ENCODE data around the gene GUCY2F. TPM values are rescaled to one million over a fixed set of nuclear protein-coding genes. Genes with fewer than 3 reads are reported as not detected.

Gene GUCY2F
- total and polyA plus RNA-seq, 3 donors from 2014 or later, result 0.32 to 0.56 (median 0.55) TPM

DNA sequence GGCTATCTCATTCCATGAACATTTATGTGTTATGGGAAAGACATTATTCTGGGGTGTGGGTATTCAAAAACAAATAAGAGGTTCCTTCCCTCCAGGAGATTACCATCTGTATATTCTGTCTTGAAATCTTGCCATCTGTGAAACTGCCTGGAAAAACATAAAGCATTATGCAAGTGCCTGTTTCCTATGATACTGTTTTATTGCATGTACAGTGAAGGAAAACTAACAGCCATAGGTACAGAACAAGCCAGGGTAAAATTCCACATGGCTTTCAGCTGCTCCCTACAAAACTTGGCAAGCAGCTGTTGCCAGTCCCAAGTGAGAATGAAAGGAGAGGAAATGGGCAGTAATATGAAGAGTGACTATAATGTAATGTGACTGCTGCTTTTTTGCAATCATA, 136.0 kb downstream of the GUCY2F start:
- Histone ChIP-seq H3K36me3 (ENCODE audit: low read depth, missing control alignments) (no peaks in the 10 kb centered on the region), H3K27me3 (no peaks in the 10 kb centered on the region), H3K4me3 (no peak overlapping the region), H3K9me3 (no peaks in the 10 kb centered on the region), H3K27ac (no peak overlapping the region), H3K4me1 (no peaks in the 10 kb centered on the region)
- no peak for TF ChIP-seq POLR2A (IDR thresholded peaks at IDR 0.05)
- TF ChIP-seq, protein P1, sequence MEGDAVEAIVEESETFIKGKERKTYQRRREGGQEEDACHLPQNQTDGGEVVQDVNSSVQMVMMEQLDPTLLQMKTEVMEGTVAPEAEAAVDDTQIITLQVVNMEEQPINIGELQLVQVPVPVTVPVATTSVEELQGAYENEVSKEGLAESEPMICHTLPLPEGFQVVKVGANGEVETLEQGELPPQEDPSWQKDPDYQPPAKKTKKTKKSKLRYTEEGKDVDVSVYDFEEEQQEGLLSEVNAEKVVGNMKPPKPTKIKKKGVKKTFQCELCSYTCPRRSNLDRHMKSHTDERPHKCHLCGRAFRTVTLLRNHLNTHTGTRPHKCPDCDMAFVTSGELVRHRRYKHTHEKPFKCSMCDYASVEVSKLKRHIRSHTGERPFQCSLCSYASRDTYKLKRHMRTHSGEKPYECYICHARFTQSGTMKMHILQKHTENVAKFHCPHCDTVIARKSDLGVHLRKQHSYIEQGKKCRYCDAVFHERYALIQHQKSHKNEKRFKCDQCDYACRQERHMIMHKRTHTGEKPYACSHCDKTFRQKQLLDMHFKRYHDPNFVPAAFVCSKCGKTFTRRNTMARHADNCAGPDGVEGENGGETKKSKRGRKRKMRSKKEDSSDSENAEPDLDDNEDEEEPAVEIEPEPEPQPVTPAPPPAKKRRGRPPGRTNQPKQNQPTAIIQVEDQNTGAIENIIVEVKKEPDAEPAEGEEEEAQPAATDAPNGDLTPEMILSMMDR (IDR thresholded peaks at IDR 0.05), result no peak
- DNase-seq, result no peak
- intact Hi-C loops (cut with DNase I; ENCODE audit: low total_unique reads), result no loop called here

DNA sequence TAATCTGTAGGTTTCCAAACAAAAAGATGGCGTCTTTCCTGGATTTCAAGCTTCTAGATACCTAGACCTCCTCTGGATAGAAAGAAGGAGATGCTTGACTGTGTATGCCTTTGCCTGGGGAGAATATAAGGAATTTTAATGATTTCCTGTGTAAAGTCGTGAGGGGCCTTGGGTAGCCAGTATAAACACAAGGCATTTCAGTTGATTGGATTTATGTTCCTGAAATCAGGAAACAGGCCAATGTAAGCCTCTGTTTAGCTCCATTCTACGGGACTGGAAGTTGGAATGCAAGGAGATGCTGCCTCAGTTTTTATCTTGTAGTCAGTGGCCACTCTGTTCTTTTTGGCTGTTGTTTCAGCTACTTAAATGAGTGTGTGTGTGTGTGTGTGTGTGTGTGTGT, 137.2 kb downstream of the GUCY2F start:
- no peaks in the 10 kb centered on the region for H3K4me1 ChIP-seq
- H3K4me3 ChIP-seq, result no peak overlapping the region
- 56% methylated on average over 3 of the region's 3 CpGs for WGBS, 2 donors
- no peaks in the 10 kb centered on the region for H3K36me3 ChIP-seq (ENCODE audit: low read depth, missing control alignments)
- no peaks in the 10 kb centered on the region for H3K9me3 ChIP-seq
- intact Hi-C loops (cut with DNase I; ENCODE audit: low total_unique reads), result no loop called here
- TF ChIP-seq POLR2A (IDR thresholded peaks at IDR 0.05), result no peak
- TF ChIP-seq, protein P1 (IDR thresholded peaks at IDR 0.05), result no peak
- no peak overlapping the region for H3K27ac ChIP-seq
- no peak for DNase-seq
- H3K27me3 ChIP-seq, result no peaks in the 10 kb centered on the region

DNA sequence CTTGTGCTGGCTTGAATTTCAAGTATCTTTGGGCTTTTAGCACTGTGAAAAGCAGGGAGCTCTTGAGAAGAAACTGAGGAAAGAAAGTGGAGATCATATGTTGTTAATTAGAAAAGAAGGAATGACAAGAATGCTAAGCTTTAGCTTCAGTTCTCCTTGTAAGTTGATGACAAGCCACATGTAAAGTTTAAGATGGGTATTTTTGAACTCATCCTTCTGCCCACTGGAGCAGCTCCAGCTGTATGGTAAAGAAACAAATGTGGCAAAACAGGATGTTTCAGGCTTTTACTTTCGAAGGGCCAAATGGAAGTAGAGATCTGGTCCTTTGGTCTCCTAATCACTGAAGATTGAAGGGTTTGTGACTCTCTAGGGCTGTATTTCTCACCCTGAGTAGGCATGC, 137.8 kb downstream of the GUCY2F start:
- WGBS, 2 donors, result 65 to 75% methylated on average over 1 of the region's 1 CpG

DNA sequence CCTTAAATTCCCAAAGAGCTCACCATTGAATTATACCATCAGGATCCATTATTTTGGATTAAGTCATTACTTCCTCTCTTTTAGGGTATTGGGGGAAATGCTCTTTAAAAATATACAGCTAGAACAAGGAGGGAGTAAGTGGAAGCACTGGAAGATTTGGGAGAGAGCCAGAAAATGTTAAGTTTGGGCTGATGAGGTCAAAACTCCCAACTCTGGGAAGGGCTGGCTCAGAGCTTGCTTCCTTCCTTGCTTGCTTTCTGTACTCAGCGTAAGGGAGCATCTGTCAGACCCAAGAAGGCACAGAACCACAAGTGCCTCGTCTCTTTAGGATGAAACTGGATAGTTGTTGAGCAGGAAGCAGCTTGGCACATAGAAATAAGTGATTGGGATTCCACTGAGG, 138.2 kb downstream of the GUCY2F start:
- intact Hi-C loops (cut with DNase I; ENCODE audit: low total_unique reads), result no loop called here
- no peaks in the 10 kb centered on the region for H3K27me3 ChIP-seq
- TF ChIP-seq, protein P1 (IDR thresholded peaks at IDR 0.05), result no peak
- TF ChIP-seq POLR2A (IDR thresholded peaks at IDR 0.05), result no peak
- H3K9me3 ChIP-seq, result no peaks in the 10 kb centered on the region
- H3K36me3 ChIP-seq (ENCODE audit: low read depth, missing control alignments), result no peaks in the 10 kb centered on the region
- H3K4me1 ChIP-seq, result no peaks in the 10 kb centered on the region
- WGBS, 2 donors, result 51 to 96% methylated on average over 2 of the region's 2 CpGs
- H3K27ac ChIP-seq, result no peak overlapping the region
- H3K4me3 ChIP-seq, result no peak overlapping the region
- no peak for DNase-seq

More for the DNA sequence above, 137.8 kb downstream of the GUCY2F start:
- Histone ChIP-seq H3K9me3 (no peaks in the 10 kb centered on the region), H3K36me3 (ENCODE audit: low read depth, missing control alignments) (no peaks in the 10 kb centered on the region), H3K4me1 (no peaks in the 10 kb centered on the region), H3K4me3 (no peak overlapping the region), H3K27me3 (no peaks in the 10 kb centered on the region), H3K27ac (no peak overlapping the region)
- no peak for DNase-seq
- intact Hi-C loops (cut with DNase I; ENCODE audit: low total_unique reads), result no loop called here
- TF ChIP-seq, protein P1 (IDR thresholded peaks at IDR 0.05), result no peak
- no peak for TF ChIP-seq POLR2A (IDR thresholded peaks at IDR 0.05)

DNA sequence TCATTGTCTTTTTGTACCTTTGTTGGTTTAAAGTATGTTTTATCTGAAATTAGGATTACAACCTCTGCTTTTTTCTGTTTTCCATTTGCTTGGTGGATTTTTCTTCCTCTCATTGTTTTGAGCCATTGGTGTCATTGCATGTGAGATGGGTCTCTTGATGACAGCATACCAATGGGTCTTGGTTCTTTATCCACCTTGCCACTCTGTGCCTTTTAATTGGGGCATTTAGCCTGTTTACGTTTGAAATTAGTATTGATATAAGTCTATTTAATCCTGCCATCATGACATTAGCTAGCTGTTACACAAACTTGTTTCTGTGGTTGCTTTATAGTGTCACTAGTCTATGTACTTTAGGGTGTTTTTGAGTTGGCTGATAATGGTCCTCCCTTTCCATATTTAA, 145.7 kb downstream of the GUCY2F start:
- Histone ChIP-seq H3K36me3 (ENCODE audit: low read depth, missing control alignments) (no peaks in the 10 kb centered on the region), H3K9me3 (no peaks in the 10 kb centered on the region), H3K27me3 (no peaks in the 10 kb centered on the region), H3K27ac (no peak overlapping the region), H3K4me1 (no peaks in the 10 kb centered on the region), H3K4me3 (no peak overlapping the region)
- no peak for DNase-seq
- intact Hi-C loops (cut with DNase I; ENCODE audit: low total_unique reads), result no loop called here
- 60 to 77% methylated on average over 1 of the region's 1 CpG for WGBS, 2 donors
- TF ChIP-seq POLR2A (IDR thresholded peaks at IDR 0.05), result no peak
- TF ChIP-seq, protein P1 (IDR thresholded peaks at IDR 0.05), result no peak
